ENCODE data around the gene CDKN2AIPNL.

The CDKN2AIPNL gene

DNA sequence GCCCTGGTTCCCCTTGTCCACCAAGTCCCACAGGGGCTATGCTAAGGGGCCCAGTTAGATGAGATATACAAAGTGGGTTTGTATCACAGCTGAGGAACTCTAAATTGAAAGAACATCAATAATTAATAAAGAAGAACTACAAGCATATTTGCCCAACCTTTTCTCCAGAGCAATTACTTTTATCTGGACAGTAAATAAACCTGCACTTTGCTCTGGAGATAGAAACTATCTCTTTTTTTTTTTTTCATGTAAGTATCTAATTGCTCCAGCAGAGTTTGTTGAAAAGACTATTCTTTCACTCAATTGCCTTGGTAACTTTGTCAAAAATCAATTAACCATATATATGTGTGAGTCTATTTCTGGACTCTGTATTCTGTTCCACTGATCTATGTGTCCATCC is 6.0 kb upstream of the CDKN2AIPNL start:
- TF ChIP-seq, protein P1, sequence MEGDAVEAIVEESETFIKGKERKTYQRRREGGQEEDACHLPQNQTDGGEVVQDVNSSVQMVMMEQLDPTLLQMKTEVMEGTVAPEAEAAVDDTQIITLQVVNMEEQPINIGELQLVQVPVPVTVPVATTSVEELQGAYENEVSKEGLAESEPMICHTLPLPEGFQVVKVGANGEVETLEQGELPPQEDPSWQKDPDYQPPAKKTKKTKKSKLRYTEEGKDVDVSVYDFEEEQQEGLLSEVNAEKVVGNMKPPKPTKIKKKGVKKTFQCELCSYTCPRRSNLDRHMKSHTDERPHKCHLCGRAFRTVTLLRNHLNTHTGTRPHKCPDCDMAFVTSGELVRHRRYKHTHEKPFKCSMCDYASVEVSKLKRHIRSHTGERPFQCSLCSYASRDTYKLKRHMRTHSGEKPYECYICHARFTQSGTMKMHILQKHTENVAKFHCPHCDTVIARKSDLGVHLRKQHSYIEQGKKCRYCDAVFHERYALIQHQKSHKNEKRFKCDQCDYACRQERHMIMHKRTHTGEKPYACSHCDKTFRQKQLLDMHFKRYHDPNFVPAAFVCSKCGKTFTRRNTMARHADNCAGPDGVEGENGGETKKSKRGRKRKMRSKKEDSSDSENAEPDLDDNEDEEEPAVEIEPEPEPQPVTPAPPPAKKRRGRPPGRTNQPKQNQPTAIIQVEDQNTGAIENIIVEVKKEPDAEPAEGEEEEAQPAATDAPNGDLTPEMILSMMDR (IDR thresholded peaks at IDR 0.05; ENCODE audit: low read length): no peak
- TF ChIP-seq EZH2phosphoT487 (IDR thresholded peaks at IDR 0.05; ENCODE audit: low read length) (no peak), EZH2 (optimal IDR thresholded peaks at IDR 0.05; ENCODE audit: low read depth, low read length) (no peak)
- Histone ChIP-seq H3K4me3 (ENCODE audit: low read length) (no peak overlapping the region), H3K36me3 (replicated peaks; ENCODE audit: insufficient read depth, low read length) (no peaks in the 10 kb centered on the region), H3K4me2 (ENCODE audit: low read depth, low read length) (no peak overlapping the region), H3F3A (ENCODE audit: insufficient read depth, low read length) (no peaks in the 10 kb centered on the region), H3K4me1 (ENCODE audit: low read length) (no peaks in the 10 kb centered on the region), H3K27ac (ENCODE audit: low read length) (no peak overlapping the region), H2AFZ (ENCODE audit: low read length) (no peak overlapping the region), H3K9me2 (replicated peaks; ENCODE audit: insufficient read depth, low read length) (no peaks in the 10 kb centered on the region), H4K20me1 (ENCODE audit: insufficient read depth, low read length) (no peaks in the 10 kb centered on the region), H3K9ac (ENCODE audit: low read length) (no peak overlapping the region), H3K27me3 (replicated peaks; ENCODE audit: insufficient read depth, low read length) (no peaks in the 10 kb centered on the region), H3K9me3 (replicated peaks; ENCODE audit: insufficient read depth, low read length) (no peaks in the 10 kb centered on the region), H3K79me2 (ENCODE audit: low read length) (no peaks in the 10 kb centered on the region)
- no peak for DNase-seq

- Histone ChIP-seq H3K4me2 (ENCODE audit: low read depth, low read length) (no peak overlapping the region), H3K9me2 (replicated peaks; ENCODE audit: insufficient read depth, low read length) (no peaks in the 10 kb centered on the region)
Observed at GRCh38 chr5:134413046-134413445, 1.4 kb upstream of the CDKN2AIPNL start.

DNA sequence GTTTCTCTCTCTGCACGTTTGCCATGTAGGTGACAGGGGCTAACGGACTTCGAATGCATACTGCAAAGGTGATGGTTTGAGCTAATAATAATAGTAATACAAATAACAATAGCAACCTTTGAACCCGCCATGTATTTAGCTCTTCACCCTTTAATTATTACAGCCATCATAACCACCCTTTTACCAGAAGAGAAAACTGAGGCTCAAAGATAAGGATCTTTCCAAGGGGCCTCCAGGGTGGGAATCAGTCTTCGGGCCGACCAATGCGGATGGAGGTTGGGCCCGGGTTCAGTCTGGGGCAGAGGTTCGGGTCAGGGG is 494 bp downstream of the CDKN2AIPNL start:
- Histone ChIP-seq H3K9me2 (replicated peaks; ENCODE audit: insufficient read depth, low read length) (no peaks in the 10 kb centered on the region), H3K4me1 (ENCODE audit: low read length) (peaks cover 11% of the 10 kb centered on the region), H3K36me3 (replicated peaks; ENCODE audit: insufficient read depth, low read length) (no peaks in the 10 kb centered on the region), H3K27me3 (replicated peaks; ENCODE audit: insufficient read depth, low read length) (no peaks in the 10 kb centered on the region), H3K4me3 (ENCODE audit: low read length) (peak overlapping the region; percentile 81), H3F3A (ENCODE audit: insufficient read depth, low read length) (peaks cover 4% of the 10 kb centered on the region; the same call in 1 of the 2 replicates), H4K20me1 (ENCODE audit: insufficient read depth, low read length) (no peaks in the 10 kb centered on the region), H3K9me3 (replicated peaks; ENCODE audit: insufficient read depth, low read length) (no peaks in the 10 kb centered on the region), H3K79me2 (ENCODE audit: low read length) (peaks cover 24% of the 10 kb centered on the region), H3K9ac (ENCODE audit: low read length) (peak overlapping the region; percentile 82), H3K27ac (ENCODE audit: low read length) (peak overlapping the region; percentile 32; the same call in 1 of the 2 replicates), H3K4me2 (ENCODE audit: low read depth, low read length) (peak overlapping the region; percentile 63), H2AFZ (ENCODE audit: low read length) (peak overlapping the region; percentile 100)
- no peak for DNase-seq
- no peak for TF ChIP-seq EZH2phosphoT487 (IDR thresholded peaks at IDR 0.05; ENCODE audit: low read length)
- TF ChIP-seq EZH2 (optimal IDR thresholded peaks at IDR 0.05; ENCODE audit: low read depth, low read length): no peak
- TF ChIP-seq, protein P1 (IDR thresholded peaks at IDR 0.05; ENCODE audit: low read length): no peak

More at GRCh38 chr5:134413046-134413445, 1.4 kb upstream of the CDKN2AIPNL start:
- Histone ChIP-seq H3K27ac (ENCODE audit: low read length) (no peak overlapping the region), H3K79me2 (ENCODE audit: low read length) (peaks cover 24% of the 10 kb centered on the region), H2AFZ (ENCODE audit: low read length) (no peak overlapping the region), H3K36me3 (replicated peaks; ENCODE audit: insufficient read depth, low read length) (no peaks in the 10 kb centered on the region), H3K9ac (ENCODE audit: low read length) (no peak overlapping the region), H3K27me3 (replicated peaks; ENCODE audit: insufficient read depth, low read length) (no peaks in the 10 kb centered on the region), H3K4me1 (ENCODE audit: low read length) (peaks cover 11% of the 10 kb centered on the region), H3K9me3 (replicated peaks; ENCODE audit: insufficient read depth, low read length) (no peaks in the 10 kb centered on the region), H4K20me1 (ENCODE audit: insufficient read depth, low read length) (no peaks in the 10 kb centered on the region), H3K4me3 (ENCODE audit: low read length) (no peak overlapping the region), H3F3A (ENCODE audit: insufficient read depth, low read length) (peaks cover 4% of the 10 kb centered on the region; the same call in 1 of the 2 replicates)
- DNase-seq: no peak
- TF ChIP-seq, protein P1 (IDR thresholded peaks at IDR 0.05; ENCODE audit: low read length): no peak
- TF ChIP-seq EZH2phosphoT487 (IDR thresholded peaks at IDR 0.05; ENCODE audit: low read length): no peak
- no peak for TF ChIP-seq EZH2 (optimal IDR thresholded peaks at IDR 0.05; ENCODE audit: low read depth, low read length)
